GM12878 (cell line): Measurements from ENCODE around the gene CNTNAP2. TPM values are rescaled to one million over a fixed set of nuclear protein-coding genes. Genes with fewer than 3 reads are reported as not detected.

ENCODE experiments used
- ATAC-seq: fragments of 200-7000 bp; cut with Tn5 transposase; 3 replicates; pipeline ENCODE4 v1.9.1; 2020; ENCODE audit warnings: mild to moderate bottlenecking, moderate library complexity
- BruUV-seq: library from RNA; stranded (reverse); fragments of 400-500 nt; replicated peaks from 2 replicates; lab custom pipeline; 2021; lab: Mats Ljungman, UMichigan
- CTCF ChIA-PET: fragments of 300-600 bp; sonication (Branson Sonifier 250); formaldehyde crosslinking; extraction: SDS; loops from one replicate; lab custom pipeline; 2021; ENCODE audit warnings: inconsistent platforms; lab: Yijun Ruan, JAX
- POLR2A ChIA-PET: fragments of 350-600 bp; formaldehyde crosslinking; extraction: SDS; loops from one replicate; lab custom pipeline; 2021; ENCODE audit warnings: inconsistent platforms; lab: Charles Lee
- RAD21 ChIA-PET: fragments of 300-600 bp; sonication (Branson Sonifier 250); formaldehyde crosslinking; loops from one replicate; lab custom pipeline; 2023; ENCODE audit warnings: antibody characterized with exemption; ENCODE audit not compliant: unreplicated experiment; lab: Charles Lee
- SMC1A ChIA-PET: fragments of 300-600 bp; sonication (Branson Sonifier 250); formaldehyde crosslinking; loops from one replicate; lab custom pipeline; 2023; ENCODE audit not compliant: unreplicated experiment, uncharacterized antibody; lab: Charles Lee
- DNase-seq: peaks from one replicate; pipeline ENCODE4 v3.0.0-alpha.2; 2011; ENCODE audit warnings: low read depth, low spot score
- FAIRE-seq: peaks from 3 replicates; lab custom pipeline; 2011; peaks lifted over from hg19 to GRCh38; lab: Jason Lieb, UNC
- H2AFZ ChIP-seq: 2 replicates; pipeline ENCODE4 v1.6.0; 2011; ENCODE audit warnings: low read depth, low read length, control low read depth; ENCODE audit not compliant: control insufficient read depth
- H3K27ac ChIP-seq: 2 replicates; pipeline ENCODE4 v1.5.1; 2011; ENCODE audit warnings: control low read depth; ENCODE audit not compliant: control insufficient read depth, insufficient read depth
- H3K27me3 ChIP-seq, 2 experiments: replicated peaks in 1 of 2; 2 replicates each; pipeline versions ENCODE4 v1.6.0 to v1.6.1; 2011; ENCODE audit warnings: low read length in 1 of 2; ENCODE audit not compliant: control insufficient read depth in 2 of 2, insufficient read depth in 2 of 2
- H3K36me3 ChIP-seq, 2 experiments: 2 replicates each; pipeline ENCODE4 v1.5.1; 2011; ENCODE audit warnings: low read length in 1 of 2; ENCODE audit not compliant: control insufficient read depth in 2 of 2, insufficient read depth in 2 of 2
- H3K4me1 ChIP-seq: 2 replicates; pipeline ENCODE4 v1.6.1; 2011; ENCODE audit warnings: mild to moderate bottlenecking, low read length, moderate library complexity, mixed read lengths; ENCODE audit not compliant: control insufficient read depth, insufficient read depth
- H3K4me2 ChIP-seq: 2 replicates; pipeline ENCODE4 v1.6.0; 2011; ENCODE audit warnings: control low read depth; ENCODE audit not compliant: control insufficient read depth, insufficient read depth
- H3K4me3 ChIP-seq: fragments of 200-600 bp; sonication (generic); 2 replicates; pipeline ENCODE4 v1.5.1; 2016
- H3K79me2 ChIP-seq: 2 replicates; pipeline ENCODE4 v1.6.0; 2011; ENCODE audit warnings: low read length; ENCODE audit not compliant: control insufficient read depth, insufficient read depth
- H3K9ac ChIP-seq: 2 replicates; pipeline ENCODE4 v1.8.0; 2011; ENCODE audit warnings: low read length, control low read depth, mixed read lengths; ENCODE audit not compliant: control insufficient read depth, insufficient read depth
- H3K9me3 ChIP-seq: replicated peaks from 3 replicates; pipeline ENCODE4 v1.5.1; 2011; ENCODE audit warnings: mild to moderate bottlenecking, low read length; ENCODE audit not compliant: control insufficient read depth, insufficient read depth
- H4K20me1 ChIP-seq: 2 replicates; pipeline ENCODE4 v1.6.0; 2011; ENCODE audit not compliant: control insufficient read depth, insufficient read depth
- CBX3 ChIP-seq: fragments of 200-600 bp; sonication (generic); IDR thresholded peaks from 2 replicates; pipeline ENCODE4 v1.6.1; 2016; ENCODE audit warnings: low read depth, borderline replicate concordance
- NR2C1 ChIP-seq: fragments of 450-650 bp; IDR thresholded peaks from 2 replicates; pipeline ENCODE4 v1.6.1; 2017; ENCODE audit warnings: antibody characterized with exemption, mild to moderate bottlenecking, moderate library complexity
- PAX5 ChIP-seq: IDR thresholded peaks from 2 replicates; pipeline ENCODE4 v1.6.1; 2011; ENCODE audit warnings: low read depth, low read length, borderline replicate concordance
- PML ChIP-seq: IDR thresholded peaks from 2 replicates; pipeline ENCODE4 v1.6.1; 2012; ENCODE audit warnings: low read length, inconsistent platforms
- POLR2AphosphoS2 ChIP-seq: IDR thresholded peaks from 2 replicates; pipeline ENCODE4 v1.6.1; 2011; ENCODE audit warnings: low read depth, mild to moderate bottlenecking, low read length, improper control_type of control experiment, moderate library complexity
- POLR2AphosphoS5 ChIP-seq: IDR thresholded peaks from 2 replicates; pipeline ENCODE4 v1.6.1; 2011; ENCODE audit warnings: mild to moderate bottlenecking, low read length, inconsistent platforms
- RELB ChIP-seq: fragments of 450-650 bp; IDR thresholded peaks from 2 replicates; pipeline ENCODE4 v1.6.1; 2017; ENCODE audit warnings: low read depth, mild to moderate bottlenecking, moderate library complexity
- ZNF217 ChIP-seq: fragments of 450-650 bp; IDR thresholded peaks from 2 replicates; pipeline ENCODE4 v1.6.1; 2017; ENCODE audit warnings: antibody characterized with exemption, mild to moderate bottlenecking
- ZNF384 ChIP-seq: IDR thresholded peaks from 2 replicates; pipeline ENCODE4 v1.6.1; 2012; ENCODE audit warnings: low read depth, mild to moderate bottlenecking, low read length, improper control_type of control experiment, borderline replicate concordance
- ZNF592 ChIP-seq: fragments of 450-650 bp; IDR thresholded peaks from 2 replicates; pipeline ENCODE4 v1.6.1; 2017; ENCODE audit warnings: mild to moderate bottlenecking, moderate library complexity
- WGBS: methylation state at CpG from one replicate; pipeline ENCODE4 v1.1.6; 2016; ENCODE audit warnings: low lambda C conversion rate; ENCODE audit not compliant: insufficient replicate concordance, insufficient coverage; ENCODE audit errors: missing lambda C conversion rate; 5-methylcytosine and 5-hydroxymethylcytosine counted together
- in situ Hi-C: fragments of 300-500 bp; cut with MboI; formaldehyde crosslinking; loops from 9 replicates; pipeline ENCODE4 v1.14.3; 2018; ENCODE audit warnings: mixed read lengths
- intact Hi-C: fragments of 100-400 bp; cut with micrococcal nuclease; formaldehyde crosslinking; loops from one replicate; pipeline ENCODE4 v1.14.2; 2022; ENCODE audit not compliant: unreplicated experiment
- polyA plus RNA-seq, 11 experiments: library from polyadenylated mRNA; depleted of rRNA in 4 of 11; unstranded in 6 of 11; stranded (reverse) in 5 of 11; fragments of >200 nt; fragmentation: Nextera tagmentation in 4 of 11; fragmentation: Illumina TruSeq in 1 of 11; extraction: Ambion mirVana in 4 of 11; extraction: Trizol in 1 of 11; gene quantifications; 1 replicate in 1 of 11; 2 replicates in 10 of 11; pipeline versions ENCODE4 v1.2.1 to v1.2.3, GENCODE V29; 2011 to 2016; ENCODE audit warnings: inconsistent platforms in 2 of 11, missing spikeins in 2 of 11, low read depth in 1 of 11
- total RNA-seq, 4 experiments: library from RNA; depleted of rRNA in 3 of 4; stranded (reverse); fragments of >200 nt in 3 of 4; fragmentation: Illumina TruSeq in 1 of 4; extraction: Trizol in 1 of 4; gene quantifications; 2 replicates each; pipeline versions ENCODE4 v1.2.1 to v1.2.3, GENCODE V29; 2013 to 2021
- TF ChIP-seq, protein P1 (sequence below): fragments of 450-650 bp; IDR thresholded peaks from 2 replicates; pipeline ENCODE4 v1.6.1; 2017; ENCODE audit warnings: mild to moderate bottlenecking, low read depth, inconsistent platforms; ENCODE audit not compliant: poor library complexity, severe bottlenecking

The CNTNAP2 gene
- total and polyA plus RNA-seq, 10 of the 15 experiments (the other 5 are each of a cell fraction or from before 2014, with no cell fraction given), result 0.03 to 0.08 (median 0.03) TPM; not detected in 7

DNA sequence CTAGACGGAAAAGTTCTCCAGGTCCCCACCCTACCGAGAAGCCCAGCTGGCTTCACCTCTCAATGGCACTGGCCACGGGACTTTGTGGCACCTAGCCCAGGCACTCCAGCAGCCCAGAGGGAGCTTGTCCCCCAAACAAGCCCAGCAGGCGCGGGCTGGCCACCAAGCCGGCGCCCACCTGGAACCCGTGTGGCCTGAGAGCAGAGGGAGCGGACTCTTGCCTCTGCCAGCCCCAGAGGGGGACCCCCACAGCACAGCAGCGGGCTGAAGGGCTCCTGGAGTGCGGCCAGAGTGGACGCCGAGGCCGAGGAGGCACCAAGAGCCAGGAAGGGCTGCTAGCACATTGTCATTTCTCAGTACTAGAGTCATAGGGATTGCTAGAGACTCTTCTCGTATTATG, 671.4 kb downstream of the CNTNAP2 start (continued):
- TF ChIP-seq, protein P1, sequence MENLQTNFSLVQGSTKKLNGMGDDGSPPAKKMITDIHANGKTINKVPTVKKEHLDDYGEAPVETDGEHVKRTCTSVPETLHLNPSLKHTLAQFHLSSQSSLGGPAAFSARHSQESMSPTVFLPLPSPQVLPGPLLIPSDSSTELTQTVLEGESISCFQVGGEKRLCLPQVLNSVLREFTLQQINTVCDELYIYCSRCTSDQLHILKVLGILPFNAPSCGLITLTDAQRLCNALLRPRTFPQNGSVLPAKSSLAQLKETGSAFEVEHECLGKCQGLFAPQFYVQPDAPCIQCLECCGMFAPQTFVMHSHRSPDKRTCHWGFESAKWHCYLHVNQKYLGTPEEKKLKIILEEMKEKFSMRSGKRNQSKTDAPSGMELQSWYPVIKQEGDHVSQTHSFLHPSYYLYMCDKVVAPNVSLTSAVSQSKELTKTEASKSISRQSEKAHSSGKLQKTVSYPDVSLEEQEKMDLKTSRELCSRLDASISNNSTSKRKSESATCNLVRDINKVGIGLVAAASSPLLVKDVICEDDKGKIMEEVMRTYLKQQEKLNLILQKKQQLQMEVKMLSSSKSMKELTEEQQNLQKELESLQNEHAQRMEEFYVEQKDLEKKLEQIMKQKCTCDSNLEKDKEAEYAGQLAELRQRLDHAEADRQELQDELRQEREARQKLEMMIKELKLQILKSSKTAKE, result no peak
- TF ChIP-seq CBX3, result no peak
- TF ChIP-seq PAX5, result no peak

DNA sequence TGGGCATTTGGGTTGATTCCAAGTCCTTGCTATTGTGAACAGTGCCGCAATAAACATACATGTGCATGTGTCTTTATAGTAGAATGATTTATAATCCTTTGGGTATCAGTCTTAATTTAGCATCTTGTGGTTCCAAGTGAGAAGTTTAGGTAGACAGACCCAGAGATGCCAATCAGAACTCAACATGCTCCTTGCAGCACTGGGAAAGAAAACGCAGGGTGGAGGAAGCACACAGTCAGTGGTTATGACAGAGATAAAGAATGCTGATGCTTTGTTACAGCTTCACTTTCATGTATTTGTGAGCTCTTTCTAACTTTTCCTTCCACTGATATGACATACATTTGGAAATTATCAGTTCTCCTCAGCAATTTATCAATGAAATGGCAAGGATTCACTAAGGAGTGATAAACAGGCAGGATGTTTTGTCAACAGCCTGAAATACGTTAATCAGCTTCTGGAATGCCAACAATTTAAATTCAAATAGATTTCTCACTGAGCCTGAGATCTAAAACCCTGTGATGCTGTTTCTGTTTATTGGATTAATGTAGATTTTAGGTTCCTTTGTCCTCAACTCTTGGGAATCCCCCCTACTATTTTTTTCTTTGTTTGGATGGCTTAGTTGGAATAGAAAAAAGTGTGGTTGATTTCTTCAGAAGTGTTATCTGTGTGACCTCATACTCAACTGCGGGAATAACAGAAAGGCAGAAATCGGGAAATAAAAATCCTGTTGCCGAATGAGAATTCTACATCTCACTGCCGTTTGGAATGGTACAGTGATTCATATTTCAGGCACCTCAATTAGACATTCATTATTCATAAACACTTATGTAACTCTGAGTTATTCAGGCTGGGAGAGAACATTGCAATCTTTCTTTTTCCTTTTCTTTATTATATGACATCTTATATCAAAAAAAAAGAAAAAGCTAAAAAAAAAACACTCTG, 675.0 kb downstream of the CNTNAP2 start:
- Histone ChIP-seq H3K4me1 (no peaks in the 10 kb centered on the region), H3K79me2 (no peaks in the 10 kb centered on the region), H3K4me2 (no peak overlapping the region), H2AFZ (no peak overlapping the region), H3K27me3 (no peaks in the 10 kb centered on the region), H3K9ac (no peak overlapping the region), H3K4me3 (no peak overlapping the region), H3K9me3 (no peaks in the 10 kb centered on the region), H3K36me3 (no peaks in the 10 kb centered on the region), H4K20me1 (no peaks in the 10 kb centered on the region), H3K27ac (no peak overlapping the region)
- RAD21 ChIA-PET, result no interaction called here
- ATAC-seq, result no peak
- POLR2A ChIA-PET, result no interaction called here
- no peak for FAIRE-seq
- BruUV-seq, result no TSS peak
- in situ Hi-C loops (no loop called here), intact Hi-C loops (no loop called here)
- DNase-seq, result no peak
- CTCF ChIA-PET, result no interaction called here
- WGBS, result 50% methylated on average over 7 of the region's 7 CpGs
- SMC1A ChIA-PET, result no interaction called here
- no peak for TF ChIP-seq ZNF592
- no peak for TF ChIP-seq POLR2AphosphoS5
- no peak for TF ChIP-seq NR2C1
- TF ChIP-seq ZNF217, result no peak
- TF ChIP-seq POLR2AphosphoS2, result no peak
- TF ChIP-seq ZNF384, result no peak
- no peak for TF ChIP-seq PAX5
- TF ChIP-seq PML, result no peak
- no peak for TF ChIP-seq RELB
